ENCODE results near the gene HNRNPUL2. TPM values are rescaled to one million over a fixed set of nuclear protein-coding genes. Genes with fewer than 3 reads are reported as not detected.

The HNRNPUL2 gene
- total RNA-seq, 1 experiment from 2014 or later: 43.5 TPM

- TF ChIP-seq CTCF (conservative IDR thresholded peaks at IDR 0.05): no peak
- H3K4me1 ChIP-seq (ENCODE audit: insufficient read depth, low read length): no peaks in the 10 kb centered on the region
- H3K4me2 ChIP-seq (ENCODE audit: insufficient read depth, insufficient read length, low read length): no peak overlapping the region
- DNase-seq: no peak
- H3K27me3 Mint-ChIP-seq (ENCODE audit: low read depth): no peaks in the 10 kb centered on the region
- no peak overlapping the region for H2BK15ac ChIP-seq (ENCODE audit: low read depth, low read length)
- H3K9me3 Mint-ChIP-seq: 0 out of 5 replicates have a peak, but pooled peaks cover 0 to 2% of the 10 kb centered on the region in 2 experiments
- H3K36me3 Mint-ChIP-seq (ENCODE audit: insufficient read depth in 1 of 3, low read depth in 3 of 3): peaks cover 6 to 8% (median 7%) of the 10 kb centered on the region in 3 experiments; a peak in 5 of 7 replicates
- H3K27me3 ChIP-seq (ENCODE audit: insufficient read depth, low read length): no peaks in the 10 kb centered on the region
- H2BK12ac ChIP-seq (ENCODE audit: insufficient read length, low read depth, low read length): no peak overlapping the region
- H4K8ac ChIP-seq (replicated peaks; ENCODE audit: insufficient read length, low read depth, low read length): no peak overlapping the region
- H3K9me3 ChIP-seq (ENCODE audit: control insufficient read depth, low read depth, low read length): no peaks in the 10 kb centered on the region
- H4K91ac ChIP-seq (ENCODE audit: insufficient read length, low read depth, low read length): no peak overlapping the region
- H3K23ac ChIP-seq (ENCODE audit: insufficient read length, low read depth, low read length): no peak overlapping the region
- no peak overlapping the region for H3T11ph ChIP-seq (ENCODE audit: low read length)
- no peak overlapping the region for H4K5ac ChIP-seq (ENCODE audit: insufficient read length, low read depth, low read length)
- no peaks in the 10 kb centered on the region for H3K79me2 ChIP-seq (ENCODE audit: insufficient read depth, low read length)
- H2BK20ac ChIP-seq (ENCODE audit: low read depth, low read length, poor library complexity, severe bottlenecking): no peak overlapping the region
- no peak overlapping the region for H2AFZ ChIP-seq (ENCODE audit: low read length)
- H2BK5ac ChIP-seq (ENCODE audit: insufficient read length, low read length): no peak overlapping the region
- H3K14ac ChIP-seq (ENCODE audit: insufficient read depth, low read length): no peak overlapping the region
- WGBS (ENCODE audit: extremely low coverage, insufficient read length, low lambda C conversion rate): no CpG with 5 or more reads among the region's 7 CpGs
- peaks cover 8% of the 10 kb centered on the region for H3K23me2 ChIP-seq (ENCODE audit: insufficient read length, low read depth, low read length, poor library complexity, severe bottlenecking)
- no peak overlapping the region for H2AK5ac ChIP-seq (ENCODE audit: insufficient read length, low read length)
- H3K18ac ChIP-seq (ENCODE audit: insufficient read length, low read depth, low read length): no peak overlapping the region
- no peak overlapping the region for H3K56ac ChIP-seq (ENCODE audit: insufficient read length, low read depth, low read length)
- H3K27ac Mint-ChIP-seq: no peak overlapping the region
- no peaks in the 10 kb centered on the region for H3K79me1 ChIP-seq (ENCODE audit: insufficient read depth, low read depth, low read length, poor library complexity, severe bottlenecking)
- no peak overlapping the region for H3K27ac ChIP-seq (ENCODE audit: insufficient read length, low read depth, low read length)
- H3K4ac ChIP-seq (ENCODE audit: low read depth, low read length): no peak overlapping the region
- H4K20me1 ChIP-seq (ENCODE audit: control insufficient read depth, insufficient read depth, insufficient read length): no peaks in the 10 kb centered on the region
- H3K4me3 Mint-ChIP-seq: no peak overlapping the region
- H3K4me1 Mint-ChIP-seq: peaks cover 10 to 13% of the 10 kb centered on the region in 2 experiments
- no peak overlapping the region for H3K9ac ChIP-seq (ENCODE audit: extremely low read depth, insufficient read length, low read length)
- no peak overlapping the region for H2BK120ac ChIP-seq (ENCODE audit: low read depth, low read length, poor library complexity, severe bottlenecking)
Measured at GRCh38 chr11:62682518-62682917, 44.7 kb downstream of the HNRNPUL2 start.

Measured in H9 (cell line).